GM21447 (cell line): ENCODE data around the gene ATXN7L3.

Source experiments
- ATAC-seq: cut with Tn5 transposase; IDR thresholded peaks from one replicate; pipeline ENCODE4 v1.9.1; 2021; ENCODE audit not compliant: unreplicated experiment

ATXN7L3 gene

GRCh38 chr17:44202756-44203155 is 3.1 kb upstream of the ATXN7L3 start:
- no peak for ATAC-seq

GRCh38 chr17:44200478-44201155 is 933 bp upstream of the ATXN7L3 start:
- ATAC-seq = peak; percentile 2

- ATAC-seq = peak; percentile 12
Measured at GRCh38 chr17:44198721-44199552, 747 bp downstream of the ATXN7L3 start.

- no peak for ATAC-seq
Measured at GRCh38 chr17:44197980-44198720, 1.5 kb downstream of the ATXN7L3 start.

GRCh38 chr17:44197107-44197506 is 2.6 kb downstream of the ATXN7L3 start:
- ATAC-seq = no peak

GRCh38 chr17:44193326-44194084 is 6.2 kb downstream of the ATXN7L3 start:
- no peak for ATAC-seq

- no peak for ATAC-seq
Measured at GRCh38 chr17:44192750-44193149, 6.9 kb downstream of the ATXN7L3 start.

- no peak for ATAC-seq
Measured at GRCh38 chr17:44191941-44192496, 7.7 kb downstream of the ATXN7L3 start.

- ATAC-seq = no peak
Measured at GRCh38 chr17:44191369-44191768, 8.3 kb downstream of the ATXN7L3 start.

GRCh38 chr17:44190481-44190880 is 9.2 kb downstream of the ATXN7L3 start:
- ATAC-seq = no peak

GRCh38 chr17:44188576-44189403 is 10.9 kb downstream of the ATXN7L3 start:
- no peak for ATAC-seq

GRCh38 chr17:44187131-44187899 is 12.4 kb downstream of the ATXN7L3 start:
- peak; percentile 51 for ATAC-seq

GRCh38 chr17:44186307-44187130 is 13.2 kb downstream of the ATXN7L3 start, which contains the start of gene TMUB2:
Gene TMUB2, plus strand, starts transcription at chr17:44186972. Its CDS starts 737 bp downstream, at chr17:44187709.
- ATAC-seq = peak; percentile 83

- no peak for ATAC-seq
Measured at GRCh38 chr17:44184212-44184810, 15.4 kb downstream of the ATXN7L3 start.

- no peak for ATAC-seq
Measured at GRCh38 chr17:44183024-44183423, 16.7 kb downstream of the ATXN7L3 start.

- no peak for ATAC-seq
Measured at GRCh38 chr17:44178133-44178532, 21.6 kb downstream of the ATXN7L3 start.

GRCh38 chr17:44177640-44178039 is 22.0 kb downstream of the ATXN7L3 start:
- ATAC-seq = no peak
